ENCODE measurements around the gene OPTC. TPM values are rescaled to one million over a fixed set of nuclear protein-coding genes. Genes with fewer than 3 reads are reported as not detected.

OPTC gene
- polyA plus RNA-seq, 1 experiment: not detected

- no peak for DNase-seq (ENCODE audit: low read depth, low spot score)
- ChIA-PET CTCF (interaction anchor here (0.8 to 6.7 kb wide), 4 partner anchors 21 to 194 kb away, joined by 3 to 185 read pairs (median 4); no protein-coding TSS in a partner anchor), POLR2A (interaction anchor here (1.6 kb wide), 1 partner anchor 119 kb away, joined by 3 read pairs; the partner anchor contains the start of gene ATP2B4)
- no peaks in the 10 kb centered on the region for H3K27me3 ChIP-seq (ENCODE audit: control insufficient read depth, insufficient read depth, low read length)
- H3K4me3 ChIP-seq (ENCODE audit: low read depth, low read length): no peak overlapping the region
- peak overlapping the region; percentile 11 for H3K27ac ChIP-seq (ENCODE audit: low read depth, low read length)
- H3K9me3 ChIP-seq (ENCODE audit: control insufficient read depth, insufficient read depth, low read length): no peaks in the 10 kb centered on the region
- no peak for TF ChIP-seq CTCF (IDR thresholded peaks at IDR 0.05; ENCODE audit: low read depth, low read length)
Measured at GRCh38 chr1:203506858-203507626, 13.1 kb downstream of the OPTC start.

GRCh38 chr1:203507759-203508158 lies 13.8 kb downstream of the OPTC start:
- Histone ChIP-seq H3K4me3 (ENCODE audit: low read depth, low read length) (no peak overlapping the region), H3K27ac (ENCODE audit: low read depth, low read length) (peak overlapping the region; percentile 11), H3K27me3 (ENCODE audit: control insufficient read depth, insufficient read depth, low read length) (no peaks in the 10 kb centered on the region), H3K9me3 (ENCODE audit: control insufficient read depth, insufficient read depth, low read length) (no peaks in the 10 kb centered on the region)
- ChIA-PET CTCF (interaction anchor here (0.9 to 6.7 kb wide), 5 partner anchors 20 to 193 kb away, joined by 3 to 185 read pairs (median 3); partner anchors contain the start of gene ATP2B4), POLR2A (interaction anchor here (1.6 kb wide), 1 partner anchor 119 kb away, joined by 3 read pairs; the partner anchor contains the start of gene ATP2B4)
- no peak for TF ChIP-seq CTCF (IDR thresholded peaks at IDR 0.05; ENCODE audit: low read depth, low read length)
- no peak for DNase-seq (ENCODE audit: low read depth, low spot score)

GRCh38 chr1:203508463-203509073 lies 14.6 kb downstream of the OPTC start:
- Histone ChIP-seq H3K4me3 (ENCODE audit: low read depth, low read length) (no peak overlapping the region), H3K9me3 (ENCODE audit: control insufficient read depth, insufficient read depth, low read length) (no peaks in the 10 kb centered on the region), H3K27me3 (ENCODE audit: control insufficient read depth, insufficient read depth, low read length) (no peaks in the 10 kb centered on the region), H3K27ac (ENCODE audit: low read depth, low read length) (no peak overlapping the region)
- ChIA-PET POLR2A (interaction anchor here (1.6 kb wide), 1 partner anchor 118 kb away, joined by 3 read pairs; the partner anchor contains the start of gene ATP2B4), CTCF (interaction anchor here (0.6 to 6.7 kb wide), 6 partner anchors 20 to 192 kb away, joined by 3 to 185 read pairs (median 4); partner anchors contain the start of gene ATP2B4)
- TF ChIP-seq CTCF (IDR thresholded peaks at IDR 0.05; ENCODE audit: low read depth, low read length): no peak
- no peak for DNase-seq (ENCODE audit: low read depth, low spot score)

GRCh38 chr1:203509135-203509534 lies 15.2 kb downstream of the OPTC start:
- no peak for DNase-seq (ENCODE audit: low read depth, low spot score)
- CTCF ChIA-PET: interaction anchor here (1.4 kb wide), 1 partner anchor 21 kb away, joined by 4 read pairs; no protein-coding TSS in a partner anchor
- H3K4me3 ChIP-seq (ENCODE audit: low read depth, low read length): no peak overlapping the region
- H3K9me3 ChIP-seq (ENCODE audit: control insufficient read depth, insufficient read depth, low read length): no peaks in the 10 kb centered on the region
- H3K27ac ChIP-seq (ENCODE audit: low read depth, low read length): no peak overlapping the region
- H3K27me3 ChIP-seq (ENCODE audit: control insufficient read depth, insufficient read depth, low read length): no peaks in the 10 kb centered on the region
- POLR2A ChIA-PET: no interaction called here
- no peak for TF ChIP-seq CTCF (IDR thresholded peaks at IDR 0.05; ENCODE audit: low read depth, low read length)

All from AG04450 (cell line).